ENCODE results near the gene EQTN. TPM values are rescaled to one million over a fixed set of nuclear protein-coding genes. Genes with fewer than 3 reads are reported as not detected.

The EQTN gene
- total and polyA plus RNA-seq, 2 of the 13 experiments (the other 11 are each of a cell fraction or from before 2014, with no cell fraction given): not detected

GRCh38 chr9:27280249-27280648 is 16.7 kb downstream of the EQTN start (continued):
- TF ChIP-seq SMAD9 (CRISPR knock-in tag; IDR thresholded peaks at IDR 0.05): no peak
- no peak for TF ChIP-seq MXI1 (IDR thresholded peaks at IDR 0.05; ENCODE audit: borderline replicate concordance, low read depth, low read length)
- TF ChIP-seq ZNF670 (CRISPR knock-in tag; IDR thresholded peaks at IDR 0.05; ENCODE audit: borderline replicate concordance): no peak
- no peak for TF ChIP-seq SKIL (CRISPR knock-in tag; IDR thresholded peaks at IDR 0.05; ENCODE audit: borderline replicate concordance)

GRCh38 chr9:27279611-27280010 is 17.3 kb downstream of the EQTN start:
- DNase-seq (ENCODE audit: low spot score): no peak
- H3K36me3 ChIP-seq (replicated peaks in 1 of 2; ENCODE audit: control insufficient read depth in 1 of 2, insufficient read depth in 2 of 2, low read length in 2 of 2): no peaks in the 10 kb centered on the region
- no peaks in the 10 kb centered on the region for H4K20me1 ChIP-seq (ENCODE audit: insufficient read depth, low read length)
- ATAC-seq: no peak
- FAIRE-seq: no peak
- ChIA-PET CTCF (ENCODE audit: low intra/inter-chr PET ratio, low total read pairs) (no interaction called here), POLR2A (no interaction called here)
- no TSS peak for BruUV-seq (replicated peaks)
- H3K79me2 ChIP-seq (ENCODE audit: insufficient read depth, low read length): no peaks in the 10 kb centered on the region
- peaks cover 1 to 21% of the 10 kb centered on the region in 2 experiments; a peak in 2 of 5 replicates for H3K27me3 ChIP-seq (ENCODE audit: control insufficient read depth in 1 of 2, insufficient read depth in 2 of 2, low read length in 2 of 2)
- no peak overlapping the region for H3K4me2 ChIP-seq (ENCODE audit: low read depth, low read length)
- H3K27ac ChIP-seq (ENCODE audit: extremely low read length, insufficient read depth, low read length): no peak overlapping the region
- peaks cover 5% of the 10 kb centered on the region; the same call in 1 of the 2 replicates for H3K4me1 ChIP-seq (ENCODE audit: insufficient read depth, low read length)
- no peak overlapping the region for H3K4me3 ChIP-seq (replicated peaks in 1 of 3; ENCODE audit: insufficient read depth in 1 of 3, low read depth in 2 of 3, low read length in 3 of 3)
- no peaks in the 10 kb centered on the region for H3K9me3 ChIP-seq (ENCODE audit: low read length)
- H2AFZ ChIP-seq (ENCODE audit: low read length): no peak overlapping the region
- intact Hi-C loops (cut with micrococcal nuclease; ENCODE audit: unreplicated experiment): loop anchor here (5.0 kb wide), 1 partner anchor 387 kb away; the partner anchor contains the start of gene CAAP1
- TF ChIP-seq ZNF382 (CRISPR knock-in tag; IDR thresholded peaks at IDR 0.05; ENCODE audit: borderline replicate concordance) (no peak), ZKSCAN5 (CRISPR knock-in tag; IDR thresholded peaks at IDR 0.05) (no peak), ZFP41 (CRISPR knock-in tag; IDR thresholded peaks at IDR 0.05; ENCODE audit: borderline replicate concordance) (no peak), RFX5 (IDR thresholded peaks at IDR 0.05; ENCODE audit: low read depth, low read length) (no peak), SIN3B (IDR thresholded peaks at IDR 0.05; ENCODE audit: low read length) (no peak), AKAP8 (CRISPR knock-in tag; IDR thresholded peaks at IDR 0.05) (no peak), KDM1A (CRISPR knock-in tag; IDR thresholded peaks at IDR 0.05) (no peak), ZNF619 (CRISPR knock-in tag; IDR thresholded peaks at IDR 0.05) (no peak), RFX3 (CRISPR knock-in tag; IDR thresholded peaks at IDR 0.05) (no peak), SAP130 (CRISPR knock-in tag; IDR thresholded peaks at IDR 0.05; ENCODE audit: low read depth) (no peak), PHB2 (IDR thresholded peaks at IDR 0.05; ENCODE audit: partially characterized antibody) (no peak), PRMT3 (CRISPR knock-in tag; IDR thresholded peaks at IDR 0.05; ENCODE audit: borderline replicate concordance, low read depth) (no peak), PBX3 (CRISPR knock-in tag; IDR thresholded peaks at IDR 0.05; ENCODE audit: borderline replicate concordance) (no peak)
- no peak overlapping the region for H3K9ac ChIP-seq (ENCODE audit: insufficient read depth, low read depth, low read length)
- 2% methylated on average over 3 of the region's 3 CpGs for WGBS (ENCODE audit: low lambda C conversion rate)
- in situ Hi-C loops (cut with HindIII; ENCODE audit: extremely low pct_ligation_motif_present, low pct_unique_long_range_greater_than_20kb): loop anchor here (5.0 kb wide), 1 partner anchor 247 kb away; no protein-coding TSS in a partner anchor

All from HepG2 (cell line).